ENCODE measurements around the gene PCDHA1. TPM values are rescaled to one million over a fixed set of nuclear protein-coding genes. Genes with fewer than 3 reads are reported as not detected.

The PCDHA1 gene
- total RNA-seq, 8 experiments from 2014 or later = 0.22 to 1.7 (median 0.68) TPM

DNA sequence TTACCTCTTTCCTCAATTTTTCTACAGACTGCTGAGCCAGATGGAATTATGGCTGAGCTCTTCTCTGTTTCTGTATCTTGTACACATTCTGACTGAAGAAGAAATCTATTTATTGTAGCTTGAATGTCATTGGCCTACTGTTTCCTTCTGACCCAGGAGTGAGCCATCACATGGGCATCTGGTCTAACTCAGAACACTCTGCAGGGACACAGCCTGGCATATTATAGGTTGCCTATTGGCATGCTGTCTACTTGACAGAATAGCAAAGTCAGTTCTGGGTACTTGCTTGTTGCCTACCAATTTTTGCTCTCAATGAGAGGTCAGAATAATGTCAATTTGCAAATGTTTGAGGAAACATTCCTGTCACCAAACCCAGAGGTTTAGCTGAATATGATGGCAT, 187.6 kb downstream of the PCDHA1 start:
- H3K27ac ChIP-seq = no peak overlapping the region
- ATAC-seq (replicated peaks in 6 of 8) = no peak
- no peak overlapping the region for H3K4me3 ChIP-seq
- peaks cover 10 to 36% of the 10 kb centered on the region in 2 donors for H3K4me1 ChIP-seq (replicated peaks in 1 of 2)
- in situ Hi-C loops (cut with MboI; ENCODE audit: low pct_unique_long_range_greater_than_20kb in 2 of 9, low sequenced_read_pairs in 9 of 9, unreplicated experiment in 9 of 9) = no loop called here

DNA sequence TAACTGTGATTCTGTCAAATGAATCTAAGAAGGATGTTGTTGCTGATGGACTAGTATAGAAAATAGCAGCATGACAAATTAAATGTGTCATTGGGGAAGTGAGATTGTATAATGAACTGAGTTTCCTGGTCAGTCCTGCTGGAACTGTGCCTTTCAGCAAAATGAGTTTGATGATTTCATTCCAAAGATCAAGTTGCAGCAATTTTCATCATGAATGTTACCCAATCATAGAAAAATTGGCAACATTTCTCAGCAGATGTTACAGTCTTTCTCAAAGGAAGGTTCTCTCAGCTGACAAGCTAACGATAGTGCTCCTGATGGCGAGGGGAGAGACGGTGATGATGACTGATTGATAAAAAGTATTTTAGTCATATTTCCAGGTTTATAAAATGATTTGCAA, 191.1 kb downstream of the PCDHA1 start:
- in situ Hi-C loops (cut with MboI; ENCODE audit: low pct_unique_long_range_greater_than_20kb in 2 of 9, low sequenced_read_pairs in 9 of 9, unreplicated experiment in 9 of 9) = no loop called here
- peak in 6 of 8 experiments; percentile 33 to 95 (median 90) for ATAC-seq (replicated peaks in 6 of 8)
- Histone ChIP-seq H3K4me1 (replicated peaks in 1 of 2) (peaks cover 10 to 20% of the 10 kb centered on the region in 2 donors), H3K27ac (peak overlapping the region in 1 of 2 donors; percentile 63), H3K4me3 (peak overlapping the region in 1 of 5 donors; percentile 3)
- 0 to 84% (median 43%) methylated on average over 1 to 3 of the region's 3 CpGs; no CpG with 5 or more reads in 1 of the 10 experiments for WGBS, 10 experiments

DNA sequence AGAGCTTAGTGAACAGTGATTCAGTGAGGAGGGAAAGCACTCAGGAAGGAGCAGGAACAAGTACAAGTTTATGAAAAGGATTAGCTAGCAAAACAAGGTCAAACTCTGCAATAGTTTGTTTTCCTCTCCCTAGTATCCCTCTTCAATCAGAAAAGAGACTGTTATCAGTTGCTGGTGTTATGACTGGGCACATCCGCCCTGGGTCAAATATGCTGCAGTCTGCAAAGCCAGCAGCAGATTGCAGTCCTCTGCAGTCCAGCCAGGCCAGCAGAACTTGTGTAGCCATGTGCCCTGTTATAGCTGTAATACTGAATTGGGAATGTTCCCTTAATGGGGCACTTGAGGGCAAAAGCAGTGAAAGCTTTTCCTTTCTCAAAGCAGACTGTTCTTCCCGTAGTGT, 192.3 kb downstream of the PCDHA1 start:
- Histone ChIP-seq H3K4me3 (no peak overlapping the region), H3K27ac (no peak overlapping the region), H3K4me1 (replicated peaks in 1 of 2) (peaks cover 10 to 20% of the 10 kb centered on the region in 2 donors)
- WGBS, 10 experiments = 0 to 81% (median 57%) methylated on average over 1 to 2 of the region's 2 CpGs; no CpG with 5 or more reads in 3 of the 10 experiments
- in situ Hi-C loops (cut with MboI; ENCODE audit: low pct_unique_long_range_greater_than_20kb in 2 of 9, low sequenced_read_pairs in 9 of 9, unreplicated experiment in 9 of 9) = no loop called here
- peak in 2 of 8 experiments; percentile 8 to 34 for ATAC-seq (replicated peaks in 6 of 8)

DNA sequence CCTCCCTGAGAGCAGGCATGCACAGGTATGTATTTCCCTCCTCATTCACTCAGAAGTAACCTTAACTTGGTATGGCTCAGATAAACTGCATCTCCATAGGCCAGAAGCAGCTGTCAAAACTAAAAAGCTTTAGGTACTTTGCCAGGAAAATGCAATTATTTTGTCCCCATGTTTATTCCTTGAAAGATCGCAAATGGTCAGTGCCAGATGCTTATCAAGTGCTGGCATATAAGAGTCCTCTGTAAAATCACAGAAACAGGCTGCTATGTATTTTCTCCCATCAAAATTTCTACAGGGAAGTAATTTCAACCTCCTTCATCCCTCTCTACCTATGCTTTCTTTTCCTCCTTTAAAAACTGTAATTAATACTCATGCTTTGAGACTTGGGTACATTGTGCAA, 193.0 kb downstream of the PCDHA1 start:
- in situ Hi-C loops (cut with MboI; ENCODE audit: low pct_unique_long_range_greater_than_20kb in 2 of 9, low sequenced_read_pairs in 9 of 9, unreplicated experiment in 9 of 9) = no loop called here
- Histone ChIP-seq H3K27ac (no peak overlapping the region), H3K4me1 (replicated peaks in 1 of 2) (peaks cover 10 to 17% of the 10 kb centered on the region in 2 donors), H3K4me3 (no peak overlapping the region)
- 0 to 100% (median 91%) methylated on average over 1 of the region's 1 CpG; no CpG with 5 or more reads in 1 of the 10 experiments for whole genome bisulfite sequencing, 10 experiments
- ATAC-seq (replicated peaks in 6 of 8) = no peak

DNA sequence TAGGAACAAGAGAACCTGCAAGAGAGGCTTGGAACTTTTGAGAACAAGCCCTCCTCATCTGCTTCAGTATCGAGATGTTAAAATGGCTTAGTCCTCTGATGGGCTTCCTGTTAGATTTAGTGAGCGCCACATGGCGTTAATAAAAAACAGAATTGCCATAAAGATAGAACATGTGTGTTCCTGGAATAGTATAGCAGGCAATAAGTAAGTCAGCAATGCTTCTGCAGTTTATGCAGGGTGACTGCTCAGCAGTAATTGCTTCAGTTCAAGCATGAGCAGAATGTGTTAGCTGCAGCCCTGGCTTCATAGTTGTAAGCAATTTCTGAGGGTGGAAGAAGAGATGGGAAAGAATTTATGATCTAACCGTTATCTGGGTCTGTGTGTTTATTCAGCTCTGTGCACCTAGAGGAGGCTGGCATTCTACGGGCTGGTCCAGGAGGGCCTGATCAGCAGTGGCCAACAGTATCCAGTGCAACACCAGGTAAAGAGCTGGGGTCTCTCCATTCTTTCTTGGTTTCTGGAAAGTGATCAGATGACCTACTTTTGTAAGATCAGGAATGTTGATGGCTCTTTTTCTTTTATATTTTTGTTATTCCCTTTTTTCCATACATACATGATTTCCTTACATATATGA, 196.3 kb downstream of the PCDHA1 start:
- in situ Hi-C loops (cut with MboI; ENCODE audit: low pct_unique_long_range_greater_than_20kb in 2 of 9, low sequenced_read_pairs in 9 of 9, unreplicated experiment in 9 of 9) = no loop called here
- WGBS, 10 experiments = 7 to 100% (median 87%) methylated on average over 1 to 5 of the region's 5 CpGs

DNA sequence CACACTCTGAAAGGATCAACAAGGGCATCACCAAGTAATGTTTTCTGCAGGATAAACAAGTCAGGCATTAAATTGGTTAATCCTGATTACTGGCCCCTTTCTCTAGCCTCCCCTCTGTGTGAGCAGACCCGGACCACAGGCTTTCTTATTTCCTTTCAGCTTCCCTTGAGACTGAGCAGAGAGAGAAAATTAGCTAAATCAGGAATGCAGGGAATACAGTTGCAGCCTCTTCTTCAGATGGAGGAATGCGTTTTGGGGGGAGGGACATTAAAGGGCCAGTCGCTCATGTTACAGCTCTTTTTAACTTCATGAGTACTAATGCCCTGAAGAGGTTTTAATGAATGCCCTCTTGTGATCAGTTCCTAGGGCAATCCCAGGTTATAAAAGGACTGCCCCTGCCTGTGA, 200.2 kb downstream of the PCDHA1 start:
- WGBS, 10 experiments = 0 to 9% (median 6%) methylated on average over 2 to 3 of the region's 3 CpGs; no CpG with 5 or more reads in 2 of the 10 experiments

More for the DNA sequence above, 196.3 kb downstream of the PCDHA1 start:
- Histone ChIP-seq H3K4me3 (no peak overlapping the region), H3K4me1 (replicated peaks in 1 of 2) (peaks cover 9 to 15% of the 10 kb centered on the region in 2 donors), H3K27ac (no peak overlapping the region)
- peak in 1 of 8 experiments; percentile 36 for ATAC-seq (replicated peaks in 6 of 8)

DNA sequence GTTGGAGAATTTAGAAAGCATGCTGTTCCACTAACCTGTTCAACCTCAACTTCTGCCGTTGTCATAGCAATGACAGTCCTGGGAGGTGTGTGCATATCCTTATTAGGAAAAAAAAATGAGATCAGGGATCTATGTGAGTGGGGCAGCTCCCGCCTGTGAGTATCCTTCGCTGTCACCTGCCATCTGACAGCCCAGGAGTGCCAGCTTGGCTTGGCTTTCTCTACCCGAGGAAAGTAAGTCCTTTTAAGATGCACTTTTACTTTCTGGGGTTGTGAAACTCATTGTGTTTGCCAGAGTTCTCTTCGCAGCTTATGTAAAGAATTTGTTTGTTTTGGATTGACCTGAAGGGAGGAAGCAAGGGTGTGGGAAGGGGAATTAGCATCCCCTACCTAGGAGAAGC, 202.2 kb downstream of the PCDHA1 start:
- H3K4me1 ChIP-seq (replicated peaks in 1 of 2) = peaks cover 0 to 21% of the 10 kb centered on the region in 2 donors
- WGBS, 10 experiments = 0 to 78% (median 36%) methylated on average over 1 to 5 of the region's 5 CpGs; no CpG with 5 or more reads in 3 of the 10 experiments
- peak in 1 of 8 experiments; percentile 34 for ATAC-seq (replicated peaks in 6 of 8)
- no peak overlapping the region for H3K4me3 ChIP-seq
- no peak overlapping the region for H3K27ac ChIP-seq
- in situ Hi-C loops (cut with MboI; ENCODE audit: low pct_unique_long_range_greater_than_20kb in 2 of 9, low sequenced_read_pairs in 9 of 9, unreplicated experiment in 9 of 9) = no loop called here

More for the DNA sequence above, 200.2 kb downstream of the PCDHA1 start:
- in situ Hi-C loops (cut with MboI; ENCODE audit: low pct_unique_long_range_greater_than_20kb in 2 of 9, low sequenced_read_pairs in 9 of 9, unreplicated experiment in 9 of 9) = no loop called here
- H3K4me1 ChIP-seq (replicated peaks in 1 of 2) = peaks cover 0 to 19% of the 10 kb centered on the region in 2 donors
- H3K4me3 ChIP-seq = no peak overlapping the region
- no peak overlapping the region for H3K27ac ChIP-seq
- peak in 3 of 8 experiments; percentile 21 to 61 (median 52) for ATAC-seq (replicated peaks in 6 of 8)

DNA sequence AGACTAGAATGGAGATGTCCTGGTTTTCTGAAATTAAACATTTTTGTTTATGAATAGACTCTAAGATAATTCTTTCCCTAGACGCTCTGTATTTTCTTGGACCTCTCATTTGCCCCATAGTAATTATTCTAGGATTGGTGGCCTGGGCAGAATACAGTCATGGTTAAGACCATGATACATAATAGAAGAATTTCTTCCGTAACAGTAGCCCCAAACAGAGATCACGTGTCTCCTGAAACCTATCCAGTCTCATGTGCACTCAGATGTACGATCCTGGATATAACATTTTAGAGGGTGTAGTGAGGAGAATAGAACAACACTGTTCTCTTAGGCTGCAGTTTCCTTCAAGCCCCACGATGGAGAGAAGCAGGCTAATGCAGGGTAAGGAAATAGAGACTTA, 202.7 kb downstream of the PCDHA1 start:
- 4 to 100% (median 88%) methylated on average over 1 to 5 of the region's 5 CpGs; no CpG with 5 or more reads in 1 of the 10 experiments for whole genome bisulfite sequencing, 10 experiments
- no peak overlapping the region for H3K4me3 ChIP-seq
- no peak for ATAC-seq (replicated peaks in 6 of 8)
- in situ Hi-C loops (cut with MboI; ENCODE audit: low pct_unique_long_range_greater_than_20kb in 2 of 9, low sequenced_read_pairs in 9 of 9, unreplicated experiment in 9 of 9) = no loop called here
- peaks cover 0 to 21% of the 10 kb centered on the region in 2 donors for H3K4me1 ChIP-seq (replicated peaks in 1 of 2)
- no peak overlapping the region for H3K27ac ChIP-seq

DNA sequence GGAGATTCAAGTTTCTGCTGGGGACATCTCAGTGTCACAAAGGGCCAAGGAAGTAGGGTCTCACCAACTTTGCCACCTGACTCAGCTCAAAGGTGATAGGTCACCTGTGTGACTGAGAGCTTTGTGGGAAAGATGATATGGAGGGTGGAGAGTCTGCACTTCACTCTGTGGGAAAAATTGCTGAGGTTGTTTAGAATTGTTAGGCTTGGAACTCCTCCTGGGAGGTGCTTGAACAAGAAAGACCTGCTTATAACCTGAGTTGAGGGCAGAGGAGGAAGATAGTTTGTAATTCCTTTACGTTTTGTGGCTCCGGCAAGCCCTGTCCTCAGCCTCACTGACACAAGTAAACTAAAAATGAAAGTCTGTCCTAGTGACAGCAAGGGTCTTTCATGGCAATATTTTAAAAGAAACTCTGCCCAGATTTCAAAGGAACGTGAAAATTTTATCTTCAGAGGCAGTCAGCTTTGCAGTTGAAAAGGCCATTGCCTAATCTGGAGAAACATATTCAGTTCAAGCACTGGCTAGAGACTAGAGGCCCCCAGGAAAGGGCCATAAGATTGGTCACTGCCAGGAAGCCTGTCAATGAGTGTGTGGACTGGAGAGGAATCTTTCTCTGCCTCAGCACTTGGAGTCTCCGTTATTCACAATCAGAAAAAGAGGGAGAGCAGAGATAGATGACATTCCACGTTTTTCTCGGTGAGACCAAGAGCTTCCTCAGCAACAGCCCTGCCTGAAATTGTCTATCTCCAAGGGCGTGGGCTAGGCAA, 203.5 kb downstream of the PCDHA1 start:
- in situ Hi-C loops (cut with MboI; ENCODE audit: low pct_unique_long_range_greater_than_20kb in 2 of 9, low sequenced_read_pairs in 9 of 9, unreplicated experiment in 9 of 9) = no loop called here
- WGBS, 10 experiments = 5 to 100% (median 72%) methylated on average over 2 to 7 of the region's 7 CpGs; no CpG with 5 or more reads in 1 of the 10 experiments
- Histone ChIP-seq H3K4me3 (no peak overlapping the region), H3K4me1 (replicated peaks in 1 of 2) (peaks cover 0 to 21% of the 10 kb centered on the region in 2 donors), H3K27ac (no peak overlapping the region)
- ATAC-seq (replicated peaks in 6 of 8) = peak in 1 of 8 experiments; percentile 53

DNA sequence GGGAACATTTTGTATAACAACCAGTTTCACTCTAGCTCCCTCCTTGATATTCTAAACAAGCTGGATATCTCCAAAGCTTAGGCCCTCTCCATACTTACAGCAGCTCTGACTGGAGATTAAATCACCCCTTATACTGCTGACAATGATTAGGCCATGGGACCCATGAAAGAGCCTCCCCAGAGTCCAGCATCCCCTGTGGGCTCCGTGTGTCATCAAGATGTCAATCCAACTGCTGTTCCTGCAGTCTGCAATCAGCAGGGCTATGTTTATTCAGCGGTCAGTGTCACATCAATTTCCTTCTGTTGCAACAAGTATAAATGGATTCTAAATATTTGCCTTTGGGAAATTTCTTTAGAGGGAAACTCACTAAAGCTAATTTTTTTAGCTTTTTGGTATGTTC, 206.9 kb downstream of the PCDHA1 start:
- 0 to 100% (median 50%) methylated on average over 1 to 2 of the region's 2 CpGs; no CpG with 5 or more reads in 4 of the 10 experiments for WGBS, 10 experiments
- in situ Hi-C loops (cut with MboI; ENCODE audit: low pct_unique_long_range_greater_than_20kb in 2 of 9, low sequenced_read_pairs in 9 of 9, unreplicated experiment in 9 of 9) = no loop called here

DNA sequence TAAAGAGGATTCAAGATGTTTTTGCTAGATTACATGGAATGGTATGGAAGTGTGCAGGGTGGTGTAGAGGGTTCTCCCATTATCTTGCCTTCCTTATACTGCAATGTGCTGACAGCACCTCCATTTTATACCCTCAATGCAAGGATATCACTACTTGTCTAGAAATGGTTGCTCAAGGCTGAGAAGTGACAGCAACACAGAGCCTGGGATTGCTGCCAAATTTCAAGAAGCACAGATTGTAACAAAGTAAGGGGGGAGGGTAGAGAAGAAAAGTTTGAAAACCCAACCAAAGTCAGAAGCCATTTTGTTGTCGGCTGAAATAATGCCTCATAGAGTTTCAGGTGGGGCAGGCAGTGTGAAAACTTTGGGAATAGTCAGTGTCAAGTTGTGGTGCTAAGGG, 210.1 kb downstream of the PCDHA1 start:
- Histone ChIP-seq H3K27ac (no peak overlapping the region), H3K4me1 (replicated peaks in 1 of 2) (peaks cover 12 to 15% of the 10 kb centered on the region in 2 donors), H3K4me3 (no peak overlapping the region)
- in situ Hi-C loops (cut with MboI; ENCODE audit: low pct_unique_long_range_greater_than_20kb in 2 of 9, low sequenced_read_pairs in 9 of 9, unreplicated experiment in 9 of 9) = no loop called here
- ATAC-seq (replicated peaks in 6 of 8) = peak in 1 of 8 experiments; percentile 26
- 0 to 100% (median 28%) methylated on average over 1 of the region's 1 CpG; no CpG with 5 or more reads in 6 of the 10 experiments for WGBS, 10 experiments

More for the DNA sequence above, 206.9 kb downstream of the PCDHA1 start:
- Histone ChIP-seq H3K4me1 (replicated peaks in 1 of 2) (peaks cover 0 to 13% of the 10 kb centered on the region in 2 donors), H3K27ac (no peak overlapping the region), H3K4me3 (no peak overlapping the region)
- peak in 2 of 8 experiments; percentile 19 to 66 for ATAC-seq (replicated peaks in 6 of 8)

DNA sequence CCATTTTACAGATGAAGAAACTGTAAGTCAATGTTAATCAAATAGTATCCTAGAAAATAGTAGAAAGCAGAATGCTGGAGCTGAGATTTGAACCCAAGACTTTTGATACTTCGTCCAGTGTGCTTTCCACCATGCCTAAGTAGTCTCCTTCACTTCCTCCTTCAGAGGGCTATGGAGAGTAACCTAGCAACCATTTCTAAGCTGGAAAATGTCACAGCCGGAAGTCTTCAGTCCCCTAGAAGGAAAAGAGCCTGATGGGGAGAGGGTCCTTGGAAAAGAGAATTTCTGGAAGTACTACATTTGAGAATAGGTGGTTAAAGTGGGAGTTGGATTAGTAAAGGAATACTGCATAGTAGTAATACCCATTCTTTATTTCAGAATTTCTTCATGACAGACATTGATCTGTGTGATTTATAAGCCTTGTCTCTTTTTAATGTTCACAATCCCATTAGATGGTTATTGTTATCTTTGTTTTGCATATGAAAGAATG, 213.0 kb downstream of the PCDHA1 start:
- WGBS, 10 experiments = 0 to 80% (median 20%) methylated on average over 1 to 2 of the region's 2 CpGs; no CpG with 5 or more reads in 1 of the 10 experiments
- no peak for ATAC-seq (replicated peaks in 6 of 8)
- peaks cover 15 to 26% of the 10 kb centered on the region in 2 donors for H3K4me1 ChIP-seq (replicated peaks in 1 of 2)
- H3K4me3 ChIP-seq = no peak overlapping the region
- in situ Hi-C loops (cut with MboI; ENCODE audit: low pct_unique_long_range_greater_than_20kb in 2 of 9, low sequenced_read_pairs in 9 of 9, unreplicated experiment in 9 of 9) = no loop called here
- H3K27ac ChIP-seq = no peak overlapping the region

DNA sequence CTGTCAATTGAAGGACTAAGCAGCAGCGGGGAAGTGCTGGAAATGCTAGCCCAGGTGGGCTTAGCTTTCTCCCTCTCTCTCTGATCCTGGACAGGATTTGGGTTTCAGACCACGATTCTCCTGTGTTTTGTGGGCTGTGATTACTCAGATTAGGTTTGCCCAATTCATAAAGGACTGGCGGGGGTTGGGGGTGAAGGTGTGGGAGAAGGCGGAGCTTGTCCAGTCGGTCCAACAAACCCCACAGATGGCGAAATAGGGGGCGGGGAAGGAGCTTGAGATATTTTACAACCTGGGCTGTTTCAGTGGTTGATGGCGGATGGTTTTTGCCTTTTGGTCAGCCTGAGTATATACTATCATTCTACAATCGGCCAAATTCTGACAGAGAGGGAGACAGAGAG, 215.5 kb downstream of the PCDHA1 start:
- H3K4me3 ChIP-seq = peak overlapping the region; percentile 31 to 43 (median 34)
- H3K27ac ChIP-seq = peak overlapping the region; percentile 67 to 79
- peaks cover 20 to 30% of the 10 kb centered on the region in 2 donors for H3K4me1 ChIP-seq (replicated peaks in 1 of 2)
- 0 to 20% (median 0%) methylated on average over 1 to 6 of the region's 9 CpGs; no CpG with 5 or more reads in 5 of the 10 experiments for WGBS, 10 experiments
- peak in 6 of 8 experiments; percentile 31 to 57 (median 42) for ATAC-seq (replicated peaks in 6 of 8)
- in situ Hi-C loops (cut with MboI; ENCODE audit: low pct_unique_long_range_greater_than_20kb in 2 of 9, low sequenced_read_pairs in 9 of 9, unreplicated experiment in 9 of 9) = no loop called here
